Natural killer cell (primary cell): Measurements from ENCODE around the gene DUSP22. TPM values are rescaled to one million over a fixed set of nuclear protein-coding genes. Genes with fewer than 3 reads are reported as not detected.

ENCODE experiments used
- ATAC-seq, 3 donors: fragments of 150-1000 bp in 2 of 3; fragments of 200-7000 bp in 1 of 3; cut with Tn5 transposase; 1 replicate in 1 of 3; 2 replicates in 2 of 3; pipeline ENCODE4 v1.10.0; 2021; ENCODE audit warnings: mild to moderate bottlenecking in 2 of 3, moderate library complexity in 2 of 3
- DNase-seq, 2 donors: peaks; one replicate each; pipeline versions ENCODE4 v3.0.0 to v3.0.0-alpha.2; 2013 to 2021; ENCODE audit warnings: mixed read lengths in 1 of 2
- H3K27ac ChIP-seq: one replicate; pipeline ENCODE4 v1.5.1; 2013; ENCODE audit warnings: mild to moderate bottlenecking, low read length
- H3K27me3 ChIP-seq: one replicate; pipeline ENCODE4 v1.6.1; 2013; ENCODE audit warnings: low read length; ENCODE audit not compliant: control insufficient read depth, insufficient read depth
- H3K36me3 ChIP-seq: one replicate; pipeline ENCODE4 v1.6.1; 2013; ENCODE audit warnings: low read length; ENCODE audit not compliant: control insufficient read depth, insufficient read depth
- H3K4me1 ChIP-seq: one replicate; pipeline ENCODE4 v1.6.1; 2013; ENCODE audit warnings: low read length; ENCODE audit not compliant: control insufficient read depth, insufficient read depth
- H3K4me3 ChIP-seq: one replicate; pipeline ENCODE4 v1.5.1; 2013; ENCODE audit warnings: low read length
- H3K9me3 ChIP-seq: one replicate; pipeline ENCODE4 v1.6.1; 2013; ENCODE audit warnings: low read length; ENCODE audit not compliant: control insufficient read depth, insufficient read depth
- H3K27ac Mint-ChIP-seq, 2 donors: one replicate each; pipeline ENCODE4 v1.8.0; 2022; ENCODE audit warnings: mild to moderate bottlenecking in 2 of 2, mixed read lengths in 2 of 2, moderate library complexity in 1 of 2
- H3K27me3 Mint-ChIP-seq, 2 donors: one replicate each; pipeline ENCODE4 v1.8.0; 2022; ENCODE audit warnings: low read depth in 2 of 2, mixed read lengths in 2 of 2
- H3K36me3 Mint-ChIP-seq: one replicate; pipeline ENCODE4 v1.8.0; 2022; ENCODE audit warnings: mixed read lengths
- H3K4me1 Mint-ChIP-seq, 2 donors: one replicate each; pipeline ENCODE4 v1.8.0; 2022; ENCODE audit warnings: mixed read lengths in 2 of 2
- H3K4me3 Mint-ChIP-seq: one replicate; pipeline ENCODE4 v1.8.0; 2022; ENCODE audit warnings: mild to moderate bottlenecking, moderate library complexity, mixed read lengths
- H3K9me3 Mint-ChIP-seq, 2 donors: one replicate each; pipeline ENCODE4 v1.8.0; 2022; ENCODE audit warnings: mixed read lengths in 2 of 2
- CTCF ChIP-seq: fragments of 200-600 bp; IDR thresholded peaks from one replicate; pipeline ENCODE4 v1.8.0; 2022; ENCODE audit warnings: antibody characterized with exemption
- WGBS: methylation state at CpG from one replicate; pipeline ENCODE4 v1.1.7; 2013; ENCODE audit warnings: missing lambda C conversion rate; ENCODE audit not compliant: insufficient coverage; 5-methylcytosine and 5-hydroxymethylcytosine counted together
- intact Hi-C: fragments of 100-400 bp; cut with micrococcal nuclease; formaldehyde crosslinking; loops from one replicate; pipeline ENCODE4 v1.14.2; 2022
- total RNA-seq, 4 donors: library from RNA; stranded (reverse); fragments of 120-200 nt in 1 of 4; gene quantifications; one replicate each; pipeline versions ENCODE4 v1.2.3 to v1.2.4, GENCODE V29; 2013 to 2022

Gene DUSP22
- total RNA-seq, 3 donors from 2014 or later (not counting 1 experiment from before 2014, with no cell fraction given): 50.4 to 61.5 (median 56.6) TPM

GRCh38 chr6:337805-338368 is 45.6 kb downstream of the DUSP22 start:
- no peaks in the 10 kb centered on the region for H3K27me3 Mint-ChIP-seq
- no peak overlapping the region for H3K27ac ChIP-seq
- H3K4me3 ChIP-seq: no peak overlapping the region
- peaks cover 66 to 70% of the 10 kb centered on the region in 2 donors for H3K4me1 Mint-ChIP-seq
- peaks cover 71% of the 10 kb centered on the region for H3K4me1 ChIP-seq
- no peaks in the 10 kb centered on the region for H3K9me3 Mint-ChIP-seq
- H3K9me3 ChIP-seq: no peaks in the 10 kb centered on the region
- 65% methylated on average over 10 of the region's 10 CpGs for WGBS
- DNase-seq (peak in 1 of 2 donors; percentile 48), ATAC-seq (no peak)
- H3K4me3 Mint-ChIP-seq: peak overlapping the region; percentile 4
- TF ChIP-seq CTCF: no peak
- no peaks in the 10 kb centered on the region for H3K36me3 ChIP-seq
- no peaks in the 10 kb centered on the region for H3K27me3 ChIP-seq
- H3K27ac Mint-ChIP-seq: peak overlapping the region; percentile 9 to 80
- intact Hi-C loops: loop anchor here (5.0 kb wide), 2 partner anchors 94 to 101 kb away; no protein-coding TSS in a partner anchor
- H3K36me3 Mint-ChIP-seq: no peaks in the 10 kb centered on the region

GRCh38 chr6:338815-339262 is 46.6 kb downstream of the DUSP22 start:
- no peak for TF ChIP-seq CTCF
- peak overlapping the region; percentile 48 for H3K4me3 Mint-ChIP-seq
- Histone ChIP-seq H3K4me3 (no peak overlapping the region), H3K27me3 (no peaks in the 10 kb centered on the region), H3K36me3 (no peaks in the 10 kb centered on the region), H3K4me1 (peaks cover 74% of the 10 kb centered on the region), H3K27ac (no peak overlapping the region), H3K9me3 (no peaks in the 10 kb centered on the region)
- H3K4me1 Mint-ChIP-seq: peaks cover 68 to 74% of the 10 kb centered on the region in 2 donors
- no peaks in the 10 kb centered on the region for H3K9me3 Mint-ChIP-seq
- WGBS: 47% methylated on average over 4 of the region's 4 CpGs
- no peaks in the 10 kb centered on the region for H3K36me3 Mint-ChIP-seq
- peak; percentile 23 to 43 (median 40) for ATAC-seq
- H3K27me3 Mint-ChIP-seq: no peaks in the 10 kb centered on the region
- DNase-seq: peak in 1 of 2 donors; percentile 31
- intact Hi-C loops: loop anchor here (1.0 to 5.0 kb wide), 3 partner anchors 46 to 102 kb away; no protein-coding TSS in a partner anchor
- peak overlapping the region; percentile 14 to 58 for H3K27ac Mint-ChIP-seq

GRCh38 chr6:339480-339879 is 47.2 kb downstream of the DUSP22 start:
- Histone ChIP-seq H3K27me3 (no peaks in the 10 kb centered on the region), H3K4me1 (peaks cover 74% of the 10 kb centered on the region), H3K9me3 (no peaks in the 10 kb centered on the region), H3K27ac (no peak overlapping the region), H3K36me3 (no peaks in the 10 kb centered on the region), H3K4me3 (no peak overlapping the region)
- no peaks in the 10 kb centered on the region for H3K36me3 Mint-ChIP-seq
- no peaks in the 10 kb centered on the region for H3K9me3 Mint-ChIP-seq
- WGBS: 32% methylated on average over 5 of the region's 5 CpGs
- peak overlapping the region; percentile 48 for H3K4me3 Mint-ChIP-seq
- peak overlapping the region; percentile 14 to 58 for H3K27ac Mint-ChIP-seq
- H3K27me3 Mint-ChIP-seq: no peaks in the 10 kb centered on the region
- peaks cover 68 to 76% of the 10 kb centered on the region in 2 donors for H3K4me1 Mint-ChIP-seq
- no peak for TF ChIP-seq CTCF
- ATAC-seq (peak; percentile 31 to 71 (median 43)), DNase-seq (peak in 1 of 2 donors; percentile 59)
- intact Hi-C loops: loop anchor here (1.0 to 5.0 kb wide), 3 partner anchors 46 to 102 kb away; no protein-coding TSS in a partner anchor
